HCT116 (cell line): ENCODE data around the gene RPL6. TPM values are rescaled to one million over a fixed set of nuclear protein-coding genes. Genes with fewer than 3 reads are reported as not detected.

Experiments used
- ATAC-seq: fragments of 200-7000 bp; cut with Tn5 transposase; 2 replicates; pipeline ENCODE4 v1.9.1; 2020; ENCODE audit warnings: mild to moderate bottlenecking, moderate library complexity
- BruUV-seq: library from RNA; stranded (reverse); fragments of 400-500 nt; replicated peaks from 2 replicates; lab custom pipeline; 2021; lab: Mats Ljungman, UMichigan
- CTCF ChIA-PET: fragments of 300-600 bp; sonication (Branson Sonifier 250); formaldehyde crosslinking; loops from one replicate; lab custom pipeline; 2021; ENCODE audit warnings: antibody characterized with exemption; lab: Charles Lee
- POLR2A ChIA-PET: fragments of 300-600, 350-600 bp; sonication (Branson Sonifier 250); formaldehyde crosslinking; loops from one replicate; lab custom pipeline; 2021; ENCODE audit warnings: antibody characterized with exemption; lab: Charles Lee
- RAD21 ChIA-PET, 2 experiments: fragments of 300-600 bp; sonication (Branson Sonifier 250); formaldehyde crosslinking; loops; one replicate each; lab custom pipeline; 2023; ENCODE audit warnings: low total read pairs in 2 of 2; ENCODE audit not compliant: uncharacterized antibody in 2 of 2, unreplicated experiment in 2 of 2, low non-redundant PET in 1 of 2; lab: Charles Lee
- DNase-seq: peaks from one replicate; pipeline ENCODE4 v3.0.0-alpha.2; 2010; ENCODE audit warnings: low read depth, low spot score
- H2AFZ ChIP-seq: fragments of 200-600 bp; shearing (Covaris generic), sonication (generic); 2 replicates; pipeline ENCODE4 v1.6.1; 2017; ENCODE audit warnings: low read depth, mixed run types, mixed read lengths, antibody characterized with exemption, low read length; ENCODE audit not compliant: poor library complexity, severe bottlenecking
- H3K27ac ChIP-seq: 2 replicates; pipeline ENCODE4 v1.5.1; 2012; ENCODE audit warnings: low read depth, low read length
- H3K27me3 ChIP-seq: fragments of 200-600 bp; sonication (generic); 2 replicates; pipeline ENCODE4 v1.6.1; 2016; ENCODE audit warnings: mixed run types, low read length, mixed read lengths; ENCODE audit not compliant: insufficient read depth
- H3K36me3 ChIP-seq, 2 experiments: fragments of 200-500 bp in 1 of 2; fragments of 200-600 bp in 1 of 2; sonication (Bioruptor generic) in 1 of 2; sonication (generic) in 1 of 2; 2 replicates each; pipeline versions ENCODE4 v1.5.1 to v1.6.1; 2014 to 2016; ENCODE audit warnings: low read length in 2 of 2, inconsistent platforms in 1 of 2, mixed read lengths in 1 of 2, mixed run types in 1 of 2; ENCODE audit not compliant: insufficient read depth in 2 of 2, control insufficient read depth in 1 of 2
- H3K4me1 ChIP-seq, 2 experiments: fragments of 200-600 bp in 1 of 2; sonication (generic) in 1 of 2; 2 replicates each; pipeline versions ENCODE4 v1.5.1 to v1.6.1; 2012 to 2017; ENCODE audit warnings: low read length in 2 of 2, inconsistent platforms in 1 of 2, mild to moderate bottlenecking in 1 of 2, mixed read lengths in 1 of 2, mixed run types in 1 of 2, moderate library complexity in 1 of 2; ENCODE audit not compliant: insufficient read depth in 2 of 2, control insufficient read depth in 1 of 2
- H3K4me2 ChIP-seq: fragments of 200-600 bp; sonication (generic); 2 replicates; pipeline ENCODE4 v1.6.1; 2017; ENCODE audit warnings: mixed run types, low read length, mixed read lengths
- H3K4me3 ChIP-seq, 2 experiments: fragments of 200-600 bp in 1 of 2; sonication (generic) in 1 of 2; replicated peaks in 1 of 2; 2 replicates each; pipeline ENCODE4 v1.5.1; 2011 to 2016; ENCODE audit warnings: low read length in 2 of 2, control low read depth in 1 of 2, low read depth in 1 of 2, mild to moderate bottlenecking in 1 of 2, mixed read lengths in 1 of 2, mixed run types in 1 of 2
- H3K79me2 ChIP-seq: fragments of 200-600 bp; sonication (generic); 2 replicates; pipeline ENCODE4 v1.6.1; 2017; ENCODE audit warnings: mild to moderate bottlenecking, mixed run types, low read length, moderate library complexity, mixed read lengths; ENCODE audit not compliant: insufficient read depth
- H3K9ac ChIP-seq: fragments of 200-600 bp; sonication (generic); 2 replicates; pipeline ENCODE4 v1.6.1; 2016; ENCODE audit warnings: low read length, mixed read lengths
- H3K9me2 ChIP-seq: fragments of 200-600 bp; sonication (generic), shearing (Covaris generic); 2 replicates; pipeline ENCODE4 v1.6.1; 2017; ENCODE audit warnings: mixed run types, mild to moderate bottlenecking, moderate library complexity; ENCODE audit not compliant: insufficient read depth
- H3K9me3 ChIP-seq, 2 experiments: fragments of 200-500 bp in 1 of 2; fragments of 200-600 bp in 1 of 2; sonication (Bioruptor generic) in 1 of 2; sonication (generic) in 1 of 2; 2 replicates each; pipeline ENCODE4 v1.6.1; 2014 to 2017; ENCODE audit warnings: low read length in 2 of 2, mixed read lengths in 2 of 2, inconsistent platforms in 1 of 2, low read depth in 1 of 2, mild to moderate bottlenecking in 1 of 2, mixed run types in 1 of 2, moderate library complexity in 1 of 2; ENCODE audit not compliant: control insufficient read depth in 1 of 2, insufficient read depth in 1 of 2
- H4K20me1 ChIP-seq: fragments of 200-600 bp; sonication (generic), shearing (Covaris generic); 2 replicates; pipeline ENCODE4 v1.6.1; 2017; ENCODE audit warnings: mixed run types, mild to moderate bottlenecking, moderate library complexity; ENCODE audit not compliant: insufficient read depth
- ATF3 ChIP-seq: IDR thresholded peaks from 2 replicates; pipeline ENCODE4 v1.6.1; 2012
- CBX3 ChIP-seq: IDR thresholded peaks from 2 replicates; pipeline ENCODE4 v1.6.1; 2012; ENCODE audit warnings: low read depth
- CEBPB ChIP-seq: IDR thresholded peaks from 2 replicates; pipeline ENCODE4 v1.6.1; 2012; ENCODE audit warnings: low read depth
- CTCF ChIP-seq, 3 experiments: fragments of 200-600 bp in 1 of 3; sonication (generic) in 1 of 3; IDR thresholded peaks in 2 of 3; conservative IDR thresholded peaks in 1 of 3; 2 replicates each; pipeline ENCODE4 v1.5.1; 2012 to 2017; ENCODE audit warnings: low read depth in 2 of 3, low read length in 2 of 3, antibody characterized with exemption in 1 of 3, borderline replicate concordance in 1 of 3, control low read depth in 1 of 3, mild to moderate bottlenecking in 1 of 3, mixed read lengths in 1 of 3, mixed run types in 1 of 3, moderate library complexity in 1 of 3; ENCODE audit not compliant: insufficient read depth in 1 of 3
- EGR1 ChIP-seq: IDR thresholded peaks from 2 replicates; pipeline ENCODE4 v1.6.1; 2012; ENCODE audit warnings: low read depth
- ELF1 ChIP-seq: IDR thresholded peaks from 2 replicates; pipeline ENCODE4 v1.6.1; 2012; ENCODE audit warnings: low read depth, borderline replicate concordance
- EZH2 ChIP-seq: fragments of 200-600 bp; sonication (generic); IDR thresholded peaks from 2 replicates; pipeline ENCODE4 v1.6.1; 2017; ENCODE audit warnings: antibody characterized with exemption, mixed run types
- JUND ChIP-seq: IDR thresholded peaks from 2 replicates; pipeline ENCODE4 v1.6.1; 2012
- MAX ChIP-seq: IDR thresholded peaks from 2 replicates; pipeline ENCODE4 v1.6.1; 2012
- POLR2A ChIP-seq: IDR thresholded peaks from 2 replicates; pipeline ENCODE4 v1.7.0; 2011; ENCODE audit warnings: borderline replicate concordance; ENCODE audit not compliant: insufficient read depth, insufficient read length; ENCODE audit errors: extremely low read depth
- POLR2AphosphoS5 ChIP-seq: IDR thresholded peaks from 2 replicates; pipeline ENCODE4 v1.6.1; 2011; ENCODE audit warnings: mild to moderate bottlenecking, low read depth, low read length, moderate library complexity
- RAD21 ChIP-seq: IDR thresholded peaks from 2 replicates; pipeline ENCODE4 v1.6.1; 2012; ENCODE audit warnings: low read depth, mild to moderate bottlenecking
- REST ChIP-seq: IDR thresholded peaks from 2 replicates; pipeline ENCODE4 v1.6.1; 2012; ENCODE audit warnings: low read depth
- SP1 ChIP-seq: IDR thresholded peaks from 2 replicates; pipeline ENCODE4 v1.6.1; 2012; ENCODE audit warnings: low read depth
- SRF ChIP-seq: IDR thresholded peaks from 2 replicates; pipeline ENCODE4 v1.6.1; 2012; ENCODE audit warnings: low read depth
- TCF7L2 ChIP-seq: IDR thresholded peaks from 2 replicates; pipeline ENCODE4 v1.7.0; 2011; ENCODE audit warnings: borderline replicate concordance, inconsistent platforms; ENCODE audit not compliant: insufficient read depth, insufficient read length; ENCODE audit errors: extremely low read depth
- ZBTB33 ChIP-seq: IDR thresholded peaks from 2 replicates; pipeline ENCODE4 v1.6.1; 2011; ENCODE audit warnings: mild to moderate bottlenecking, low read length, moderate library complexity; ENCODE audit not compliant: insufficient replicate concordance; ENCODE audit errors: extremely low read depth
- ZNF274 ChIP-seq: fragments of 200-500 bp; sonication (Bioruptor generic); IDR thresholded peaks from 2 replicates; pipeline ENCODE4 v1.6.1; 2014; ENCODE audit warnings: mild to moderate bottlenecking, low read depth, low read length, inconsistent platforms
- intact Hi-C: fragments of 100-400 bp; cut with micrococcal nuclease; formaldehyde crosslinking; loops from 2 replicates; pipeline ENCODE4 v1.10.0; 2022
- total RNA-seq: library from RNA; stranded (reverse); gene quantifications from one replicate; pipeline ENCODE4 v1.2.1, GENCODE V29; 2021; ENCODE audit not compliant: unreplicated experiment

Gene RPL6
- total RNA-seq, 1 experiment from 2014 or later = 1,845 TPM

GRCh38 chr12:112401903-112402498 lies 7.4 kb downstream of the RPL6 start:
- Histone ChIP-seq H3K27me3 (no peaks in the 10 kb centered on the region), H4K20me1 (peaks cover 19% of the 10 kb centered on the region; the same call in 1 of the 2 replicates), H3K9ac (no peak overlapping the region), H2AFZ (no peak overlapping the region), H3K36me3 (peaks cover 18 to 28% of the 10 kb centered on the region in 2 experiments), H3K27ac (no peak overlapping the region), H3K4me1 (no peaks in the 10 kb centered on the region), H3K9me3 (no peaks in the 10 kb centered on the region), H3K79me2 (peaks cover 13% of the 10 kb centered on the region), H3K4me2 (no peak overlapping the region), H3K9me2 (no peaks in the 10 kb centered on the region), H3K4me3 (no peak overlapping the region)
- no TSS peak for BruUV-seq
- no peak for ATAC-seq
- CTCF ChIA-PET = no interaction called here
- RAD21 ChIA-PET = no interaction called here
- POLR2A ChIA-PET = interaction anchor here (1.5 kb wide), 1 partner anchor 14 kb away, joined by 3 read pairs; no protein-coding TSS in a partner anchor
- TF ChIP-seq ATF3 (no peak), TCF7L2 (no peak), RAD21 (no peak), ZNF274 (no peak), CBX3 (no peak), JUND (no peak), REST (no peak), MAX (no peak), SRF (no peak), POLR2A (no peak), SP1 (no peak), CTCF (IDR thresholded peaks at IDR 0.05 in 2 of 3, conservative IDR thresholded peaks at IDR 0.05 in 1 of 3; ENCODE audit: borderline replicate concordance in 1 of 3, insufficient read depth in 1 of 3, low read depth in 2 of 3, low read length in 2 of 3) (no peak), ZBTB33 (no peak), EGR1 (no peak), POLR2AphosphoS5 (no peak), CEBPB (no peak), ELF1 (no peak), EZH2 (no peak)
- no peak for DNase-seq
- intact Hi-C loops = no loop called here
